Measurements from ENCODE around the gene GMFB. TPM values are rescaled to one million over a fixed set of nuclear protein-coding genes. Genes with fewer than 3 reads are reported as not detected.

The GMFB gene
- total and polyA plus RNA-seq, 2 experiments from 2014 or later: 76.8 to 110 TPM

GRCh38 chr14:54453252-54453651, 35.5 kb downstream of the GMFB start:
- peaks cover 47% of the 10 kb centered on the region for H3F3A ChIP-seq (ENCODE audit: insufficient read depth)
- no peak for TF ChIP-seq EZH2phosphoT487 (IDR thresholded peaks at IDR 0.05; ENCODE audit: insufficient read depth, low read depth)
- TF ChIP-seq EZH2 (IDR thresholded peaks at IDR 0.05; ENCODE audit: insufficient read depth, poor library complexity, severe bottlenecking): no peak
- no peak overlapping the region for H3K9ac ChIP-seq
- no peaks in the 10 kb centered on the region for H3K79me2 ChIP-seq (ENCODE audit: insufficient read depth)
- peaks cover 30% of the 10 kb centered on the region for H3K4me1 ChIP-seq (ENCODE audit: insufficient read depth)
- H3K4me3 ChIP-seq: no peak overlapping the region
- H2AFZ ChIP-seq: no peak overlapping the region
- H3K9me2 ChIP-seq (ENCODE audit: insufficient read depth): no peaks in the 10 kb centered on the region
- H4K20me1 ChIP-seq (ENCODE audit: insufficient read depth): no peaks in the 10 kb centered on the region
- DNase-seq: no peak
- H3K9me3 ChIP-seq (ENCODE audit: low read depth): no peaks in the 10 kb centered on the region
- in situ Hi-C loops (cut with MboI): no loop called here
- no peak overlapping the region for H3K27ac ChIP-seq
- WGBS, 2 experiments (ENCODE audit: low coverage in 1 of 2, low lambda C conversion rate in 2 of 2, missing lambda C conversion rate in 2 of 2): 82% methylated on average over 3 of the region's 3 CpGs
- H3K36me3 ChIP-seq (ENCODE audit: low read depth): no peaks in the 10 kb centered on the region
- H3K4me2 ChIP-seq (ENCODE audit: unreplicated experiment): no peak overlapping the region
- H3K27me3 ChIP-seq (replicated peaks; ENCODE audit: insufficient read depth): no peaks in the 10 kb centered on the region

GRCh38 chr14:54451961-54452360, 36.8 kb downstream of the GMFB start:
- H3K27ac ChIP-seq: no peak overlapping the region
- no peak overlapping the region for H2AFZ ChIP-seq
- in situ Hi-C loops (cut with MboI): no loop called here
- no peak overlapping the region for H3K9ac ChIP-seq
- no peaks in the 10 kb centered on the region for H3K9me2 ChIP-seq (ENCODE audit: insufficient read depth)
- H3K79me2 ChIP-seq (ENCODE audit: insufficient read depth): no peaks in the 10 kb centered on the region
- no peaks in the 10 kb centered on the region for H3K27me3 ChIP-seq (replicated peaks; ENCODE audit: insufficient read depth)
- H3K4me2 ChIP-seq (ENCODE audit: unreplicated experiment): no peak overlapping the region
- H4K20me1 ChIP-seq (ENCODE audit: insufficient read depth): no peaks in the 10 kb centered on the region
- no peak for TF ChIP-seq EZH2phosphoT487 (IDR thresholded peaks at IDR 0.05; ENCODE audit: insufficient read depth, low read depth)
- no peak for TF ChIP-seq EZH2 (IDR thresholded peaks at IDR 0.05; ENCODE audit: insufficient read depth, poor library complexity, severe bottlenecking)
- no peaks in the 10 kb centered on the region for H3K9me3 ChIP-seq (ENCODE audit: low read depth)
- no peaks in the 10 kb centered on the region for H3K36me3 ChIP-seq (ENCODE audit: low read depth)
- 97 to 99% methylated on average over 3 of the region's 3 CpGs for WGBS, 2 experiments (ENCODE audit: low coverage in 1 of 2, low lambda C conversion rate in 2 of 2, missing lambda C conversion rate in 2 of 2)
- no peak overlapping the region for H3K4me3 ChIP-seq
- H3K4me1 ChIP-seq (ENCODE audit: insufficient read depth): peaks cover 36% of the 10 kb centered on the region
- H3F3A ChIP-seq (ENCODE audit: insufficient read depth): peaks cover 42% of the 10 kb centered on the region
- no peak for DNase-seq

- WGBS, 2 experiments (ENCODE audit: low coverage in 1 of 2, low lambda C conversion rate in 2 of 2, missing lambda C conversion rate in 2 of 2): 83 to 88% methylated on average over 7 of the region's 7 CpGs
- no peak overlapping the region for H3K4me3 ChIP-seq
Measured at GRCh38 chr14:54451121-54451601, 37.6 kb downstream of the GMFB start.

GRCh38 chr14:54450535-54450934, 38.2 kb downstream of the GMFB start:
- peak; percentile 90 for DNase-seq
- no peaks in the 10 kb centered on the region for H3K9me2 ChIP-seq (ENCODE audit: insufficient read depth)
- H3K4me3 ChIP-seq: no peak overlapping the region
- peak overlapping the region; percentile 27; the same call in 1 of the 2 replicates for H2AFZ ChIP-seq
- H3F3A ChIP-seq (ENCODE audit: insufficient read depth): peaks cover 41% of the 10 kb centered on the region
- no peaks in the 10 kb centered on the region for H3K79me2 ChIP-seq (ENCODE audit: insufficient read depth)
- no peaks in the 10 kb centered on the region for H3K27me3 ChIP-seq (replicated peaks; ENCODE audit: insufficient read depth)
- H3K9me3 ChIP-seq (ENCODE audit: low read depth): no peaks in the 10 kb centered on the region
- no peaks in the 10 kb centered on the region for H4K20me1 ChIP-seq (ENCODE audit: insufficient read depth)
- peak overlapping the region; percentile 53 for H3K4me2 ChIP-seq (ENCODE audit: unreplicated experiment)
- no peak overlapping the region for H3K9ac ChIP-seq
- no peaks in the 10 kb centered on the region for H3K36me3 ChIP-seq (ENCODE audit: low read depth)
- TF ChIP-seq EZH2 (IDR thresholded peaks at IDR 0.05; ENCODE audit: insufficient read depth, poor library complexity, severe bottlenecking): no peak
- no peak for TF ChIP-seq EZH2phosphoT487 (IDR thresholded peaks at IDR 0.05; ENCODE audit: insufficient read depth, low read depth)
- WGBS, 2 experiments (ENCODE audit: low coverage in 1 of 2, low lambda C conversion rate in 2 of 2, missing lambda C conversion rate in 2 of 2): 16 to 21% methylated on average over 3 of the region's 3 CpGs
- peaks cover 44% of the 10 kb centered on the region for H3K4me1 ChIP-seq (ENCODE audit: insufficient read depth)
- H3K27ac ChIP-seq: peak overlapping the region; percentile 34
- in situ Hi-C loops (cut with MboI): no loop called here

More at GRCh38 chr14:54451121-54451601, 37.6 kb downstream of the GMFB start:
- no peak for TF ChIP-seq EZH2 (IDR thresholded peaks at IDR 0.05; ENCODE audit: insufficient read depth, poor library complexity, severe bottlenecking)
- TF ChIP-seq EZH2phosphoT487 (IDR thresholded peaks at IDR 0.05; ENCODE audit: insufficient read depth, low read depth): no peak
- Histone ChIP-seq H3K4me1 (ENCODE audit: insufficient read depth) (peaks cover 42% of the 10 kb centered on the region), H3K9me3 (ENCODE audit: low read depth) (no peaks in the 10 kb centered on the region), H3K9ac (no peak overlapping the region), H4K20me1 (ENCODE audit: insufficient read depth) (no peaks in the 10 kb centered on the region), H3K79me2 (ENCODE audit: insufficient read depth) (no peaks in the 10 kb centered on the region), H3K27me3 (replicated peaks; ENCODE audit: insufficient read depth) (no peaks in the 10 kb centered on the region), H3K27ac (no peak overlapping the region; the same call in 1 of the 2 replicates), H3F3A (ENCODE audit: insufficient read depth) (peaks cover 42% of the 10 kb centered on the region), H3K4me2 (ENCODE audit: unreplicated experiment) (peak overlapping the region; percentile 53), H3K9me2 (ENCODE audit: insufficient read depth) (no peaks in the 10 kb centered on the region), H2AFZ (no peak overlapping the region), H3K36me3 (ENCODE audit: low read depth) (no peaks in the 10 kb centered on the region)
- DNase-seq: no peak
- in situ Hi-C loops (cut with MboI): no loop called here
